BE2C (cell line): ENCODE results near the gene CYP4F8.
"Not testable (repeated sequence)": the region's sequence is repeated elsewhere in the genome, so short reads cannot be mapped to it uniquely, and the experiment has no call there.

Experiments
- DNase-seq: peaks from one replicate; pipeline ENCODE4 v3.0.0-alpha.2; 2020
- H3K27me3 ChIP-seq: fragments of 250-450 bp; sonication (Bioruptor Pico); 2 replicates; pipeline ENCODE4 v1.5.1; 2020; ENCODE audit warnings: mild to moderate bottlenecking
- H3K36me3 ChIP-seq: fragments of 250-450 bp; sonication (Bioruptor Pico); 2 replicates; pipeline ENCODE4 v1.5.1; 2020; ENCODE audit warnings: mild to moderate bottlenecking
- H3K4me1 ChIP-seq: fragments of 250-450 bp; sonication (Bioruptor Pico); 2 replicates; pipeline ENCODE4 v1.5.1; 2020
- H3K4me3 ChIP-seq: 2 replicates; pipeline ENCODE4 v1.5.1; 2011; ENCODE audit warnings: low read depth, low read length
- H3K9me3 ChIP-seq: fragments of 250-450 bp; sonication (Bioruptor Pico); 2 replicates; pipeline ENCODE4 v1.5.1; 2020
- CTCF ChIP-seq: IDR thresholded peaks from 2 replicates; pipeline ENCODE4 v1.5.1; 2012; ENCODE audit warnings: mild to moderate bottlenecking, low read depth, low read length

The CYP4F8 gene

GRCh38 chr19:15644816-15645215 is 29.8 kb downstream of the CYP4F8 start:
- DNase-seq: no peak
- H3K36me3 ChIP-seq: no peaks in the 10 kb centered on the region
- H3K4me3 ChIP-seq: no peak overlapping the region
- H3K9me3 ChIP-seq: no peaks in the 10 kb centered on the region
- no peaks in the 10 kb centered on the region for H3K27me3 ChIP-seq
- no peak for TF ChIP-seq CTCF
- no peaks in the 10 kb centered on the region for H3K4me1 ChIP-seq

GRCh38 chr19:15649526-15649925 is 34.5 kb downstream of the CYP4F8 start:
- H3K4me1 ChIP-seq: no peaks in the 10 kb centered on the region
- no peak for TF ChIP-seq CTCF
- H3K9me3 ChIP-seq: no peaks in the 10 kb centered on the region
- no peaks in the 10 kb centered on the region for H3K27me3 ChIP-seq
- no peak for DNase-seq
- H3K36me3 ChIP-seq: no peaks in the 10 kb centered on the region
- H3K4me3 ChIP-seq: no peak overlapping the region

GRCh38 chr19:15650123-15650522 is 35.1 kb downstream of the CYP4F8 start:
- H3K27me3 ChIP-seq, H3K4me3 ChIP-seq, H3K4me1 ChIP-seq, DNase-seq, H3K36me3 ChIP-seq, H3K9me3 ChIP-seq: not testable (repeated sequence)

GRCh38 chr19:15651791-15652190 is 36.8 kb downstream of the CYP4F8 start:
- Histone ChIP-seq H3K4me1 (no peaks in the 10 kb centered on the region), H3K36me3 (no peaks in the 10 kb centered on the region), H3K4me3 (no peak overlapping the region), H3K9me3 (no peaks in the 10 kb centered on the region), H3K27me3 (no peaks in the 10 kb centered on the region)
- no peak for DNase-seq
- TF ChIP-seq CTCF: no peak

- DNase-seq: no peak
- H3K4me1 ChIP-seq: no peaks in the 10 kb centered on the region
- no peaks in the 10 kb centered on the region for H3K27me3 ChIP-seq
- no peaks in the 10 kb centered on the region for H3K36me3 ChIP-seq
- H3K9me3 ChIP-seq: no peaks in the 10 kb centered on the region
- no peak for TF ChIP-seq CTCF
- H3K4me3 ChIP-seq: no peak overlapping the region
Observed at GRCh38 chr19:15652559-15653278, 37.7 kb downstream of the CYP4F8 start.

- no peak for DNase-seq
- no peaks in the 10 kb centered on the region for H3K27me3 ChIP-seq
- no peak for TF ChIP-seq CTCF
- no peaks in the 10 kb centered on the region for H3K4me1 ChIP-seq
- H3K9me3 ChIP-seq: no peaks in the 10 kb centered on the region
- no peak overlapping the region for H3K4me3 ChIP-seq
- H3K36me3 ChIP-seq: no peaks in the 10 kb centered on the region
Observed at GRCh38 chr19:15656467-15656866, 41.4 kb downstream of the CYP4F8 start.
